ENCODE measurements around the gene SVOPL. TPM values are rescaled to one million over a fixed set of nuclear protein-coding genes. Genes with fewer than 3 reads are reported as not detected.

The SVOPL gene
- total and polyA plus RNA-seq, 4 donors = 0.33 TPM; not detected in 3

- Histone ChIP-seq H3K27ac (ENCODE audit: low read depth in 1 of 2, low read length in 2 of 2) (no peak overlapping the region), H3K9me3 (ENCODE audit: control insufficient read depth in 4 of 4, low read length in 3 of 4) (peaks cover 0 to 2% (median under 1%) of the 10 kb centered on the region in 4 donors), H3K27me3 (ENCODE audit: control insufficient read depth in 4 of 4, insufficient read depth in 4 of 4, low read length in 3 of 4) (no peaks in the 10 kb centered on the region), H3K9ac (ENCODE audit: low read depth in 1 of 2, low read length in 2 of 2) (no peak overlapping the region), H3K4me1 (ENCODE audit: control insufficient read depth in 4 of 4, insufficient read depth in 4 of 4, low read length in 3 of 4) (no peaks in the 10 kb centered on the region), H3K4me3 (ENCODE audit: low read depth in 1 of 3, low read length in 3 of 3) (no peak overlapping the region), H3K36me3 (ENCODE audit: control insufficient read depth in 4 of 4, insufficient read depth in 3 of 4, low read depth in 1 of 4, low read length in 3 of 4) (no peaks in the 10 kb centered on the region)
- TF ChIP-seq GABPA (IDR thresholded peaks at IDR 0.05 in 1 of 2, conservative IDR thresholded peaks at IDR 0.05 in 1 of 2) = no peak
- TF ChIP-seq EGR1 (IDR thresholded peaks at IDR 0.05; ENCODE audit: low read depth in 2 of 2) = no peak
- no peak for TF ChIP-seq JUND (IDR thresholded peaks at IDR 0.05)
- TF ChIP-seq YY1 (IDR thresholded peaks at IDR 0.05) = no peak
- TF ChIP-seq HNF4G (IDR thresholded peaks at IDR 0.05) = no peak
- TF ChIP-seq MAX (IDR thresholded peaks at IDR 0.05) = no peak
- TF ChIP-seq ZBTB33 (IDR thresholded peaks at IDR 0.05) = no peak
- TF ChIP-seq FOXA2 (IDR thresholded peaks at IDR 0.05) = no peak
- TF ChIP-seq RAD21 (IDR thresholded peaks at IDR 0.05) = no peak
- no peak for TF ChIP-seq TAF1 (conservative IDR thresholded peaks at IDR 0.05)
- TF ChIP-seq SP1 (IDR thresholded peaks at IDR 0.05) = no peak
- TF ChIP-seq CTCF (IDR thresholded peaks at IDR 0.05; ENCODE audit: low read depth, low read length, missing input control) = no peak
- TF ChIP-seq ATF3 (IDR thresholded peaks at IDR 0.05) = no peak
- TF ChIP-seq FOXA1 (IDR thresholded peaks at IDR 0.05) = no peak
- TF ChIP-seq, protein P1, sequence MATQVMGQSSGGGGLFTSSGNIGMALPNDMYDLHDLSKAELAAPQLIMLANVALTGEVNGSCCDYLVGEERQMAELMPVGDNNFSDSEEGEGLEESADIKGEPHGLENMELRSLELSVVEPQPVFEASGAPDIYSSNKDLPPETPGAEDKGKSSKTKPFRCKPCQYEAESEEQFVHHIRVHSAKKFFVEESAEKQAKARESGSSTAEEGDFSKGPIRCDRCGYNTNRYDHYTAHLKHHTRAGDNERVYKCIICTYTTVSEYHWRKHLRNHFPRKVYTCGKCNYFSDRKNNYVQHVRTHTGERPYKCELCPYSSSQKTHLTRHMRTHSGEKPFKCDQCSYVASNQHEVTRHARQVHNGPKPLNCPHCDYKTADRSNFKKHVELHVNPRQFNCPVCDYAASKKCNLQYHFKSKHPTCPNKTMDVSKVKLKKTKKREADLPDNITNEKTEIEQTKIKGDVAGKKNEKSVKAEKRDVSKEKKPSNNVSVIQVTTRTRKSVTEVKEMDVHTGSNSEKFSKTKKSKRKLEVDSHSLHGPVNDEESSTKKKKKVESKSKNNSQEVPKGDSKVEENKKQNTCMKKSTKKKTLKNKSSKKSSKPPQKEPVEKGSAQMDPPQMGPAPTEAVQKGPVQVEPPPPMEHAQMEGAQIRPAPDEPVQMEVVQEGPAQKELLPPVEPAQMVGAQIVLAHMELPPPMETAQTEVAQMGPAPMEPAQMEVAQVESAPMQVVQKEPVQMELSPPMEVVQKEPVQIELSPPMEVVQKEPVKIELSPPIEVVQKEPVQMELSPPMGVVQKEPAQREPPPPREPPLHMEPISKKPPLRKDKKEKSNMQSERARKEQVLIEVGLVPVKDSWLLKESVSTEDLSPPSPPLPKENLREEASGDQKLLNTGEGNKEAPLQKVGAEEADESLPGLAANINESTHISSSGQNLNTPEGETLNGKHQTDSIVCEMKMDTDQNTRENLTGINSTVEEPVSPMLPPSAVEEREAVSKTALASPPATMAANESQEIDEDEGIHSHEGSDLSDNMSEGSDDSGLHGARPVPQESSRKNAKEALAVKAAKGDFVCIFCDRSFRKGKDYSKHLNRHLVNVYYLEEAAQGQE (IDR thresholded peaks at IDR 0.05) = no peak
- no peak for TF ChIP-seq RXRA (IDR thresholded peaks at IDR 0.05)
- no peak for TF ChIP-seq NR2F2 (IDR thresholded peaks at IDR 0.05)
- no peak for TF ChIP-seq HNF4A (conservative IDR thresholded peaks at IDR 0.05)
- DNase-seq (ENCODE audit: low spot score) = no peak
- 94% methylated on average over 5 of the region's 5 CpGs for WGBS
These were observed 46.5 kb downstream of the SVOPL start for GRCh38 chr7:138654616-138655015.

Measured in liver (tissue), 9 donors.